GM23248 (cell line): ENCODE results near the gene CUX1.

Experiments
- EZH2 ChIP-seq: fragments of 200-600 bp; sonication (generic); IDR thresholded peaks from 2 replicates; pipeline ENCODE4 v1.6.1; 2018; ENCODE audit warnings: antibody characterized with exemption, mild to moderate bottlenecking; ENCODE audit not compliant: insufficient read depth, poor library complexity, severe bottlenecking
- EZH2phosphoT487 ChIP-seq: fragments of 200-600 bp; sonication (generic); IDR thresholded peaks from 2 replicates; pipeline ENCODE4 v1.6.1; 2018; ENCODE audit warnings: antibody characterized with exemption, moderate library complexity, mild to moderate bottlenecking, low read depth; ENCODE audit not compliant: insufficient read depth

- no peak for TF ChIP-seq EZH2phosphoT487
- TF ChIP-seq EZH2 = no peak
Measured at GRCh38 chr7:101987494-101987893, 170.1 kb downstream of the CUX1 start.
